CD4-positive, alpha-beta T cell treated with Interferon gamma for 1 hour (primary cell): ENCODE data around the gene ABHD15.
A peak's percentile ranks its signal among the peaks of the same experiment; 100 is the strongest.
"Not testable (repeated sequence)": the region's sequence is repeated elsewhere in the genome, so short reads cannot be mapped to it uniquely, and the experiment has no call there.

Source experiments
- DNase-seq: peaks from one replicate; pipeline ENCODE4 v3.0.0-alpha.2; 2020

Gene ABHD15

DNA sequence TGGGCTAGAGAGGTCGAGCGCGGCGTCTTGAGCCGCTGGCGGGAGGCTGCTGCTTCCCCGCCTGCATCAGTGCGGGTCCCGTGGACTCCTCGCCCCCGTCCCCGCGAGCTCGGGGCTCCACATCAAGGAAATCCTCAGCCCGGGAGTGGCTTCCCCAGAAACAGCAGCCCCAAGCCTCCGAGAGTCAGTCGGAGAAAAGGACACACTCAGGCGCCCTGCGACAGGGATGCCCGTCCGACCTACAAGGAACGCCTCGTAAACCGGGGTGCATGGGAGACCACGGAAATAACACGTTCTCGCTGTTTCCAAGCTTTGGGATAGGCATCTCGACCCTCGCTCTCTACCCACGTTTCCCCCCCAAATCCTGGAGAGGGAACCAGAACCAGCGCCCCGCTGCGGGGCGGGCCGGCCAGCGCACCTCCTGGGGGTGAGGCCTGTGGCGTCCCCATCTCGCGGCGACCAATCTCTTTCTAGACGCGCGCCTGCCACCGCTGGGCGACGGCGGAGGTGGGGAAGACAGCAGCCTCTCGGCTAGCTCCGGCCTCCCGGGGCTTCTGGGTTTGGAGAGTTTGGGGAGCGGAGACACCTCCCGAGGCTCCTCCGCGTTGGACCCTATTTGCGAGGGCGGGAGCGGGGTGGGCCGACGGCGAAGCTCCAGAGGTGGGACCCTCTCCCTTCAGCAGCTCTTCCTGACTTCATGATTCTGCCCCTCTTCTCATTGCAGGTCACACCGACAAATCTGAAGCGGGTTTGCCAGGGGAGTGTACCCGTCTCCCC, 905 bp upstream of the ABHD15 start:
- DNase-seq = peak; percentile 75

DNA sequence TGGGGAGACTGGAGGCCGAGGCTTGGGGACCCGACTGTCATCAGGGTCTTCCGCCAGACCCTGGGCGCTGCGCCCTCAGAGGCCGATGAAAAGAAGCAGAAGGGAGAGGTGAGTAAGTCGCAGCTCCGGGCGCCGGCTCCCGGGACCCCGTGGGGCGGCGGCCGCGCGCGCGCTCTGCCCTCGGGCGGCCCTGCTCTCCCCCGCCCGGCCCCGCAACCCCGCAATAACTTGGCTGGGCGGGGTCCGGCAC, 392 bp upstream of the ABHD15 start:
- no peak for DNase-seq

DNA sequence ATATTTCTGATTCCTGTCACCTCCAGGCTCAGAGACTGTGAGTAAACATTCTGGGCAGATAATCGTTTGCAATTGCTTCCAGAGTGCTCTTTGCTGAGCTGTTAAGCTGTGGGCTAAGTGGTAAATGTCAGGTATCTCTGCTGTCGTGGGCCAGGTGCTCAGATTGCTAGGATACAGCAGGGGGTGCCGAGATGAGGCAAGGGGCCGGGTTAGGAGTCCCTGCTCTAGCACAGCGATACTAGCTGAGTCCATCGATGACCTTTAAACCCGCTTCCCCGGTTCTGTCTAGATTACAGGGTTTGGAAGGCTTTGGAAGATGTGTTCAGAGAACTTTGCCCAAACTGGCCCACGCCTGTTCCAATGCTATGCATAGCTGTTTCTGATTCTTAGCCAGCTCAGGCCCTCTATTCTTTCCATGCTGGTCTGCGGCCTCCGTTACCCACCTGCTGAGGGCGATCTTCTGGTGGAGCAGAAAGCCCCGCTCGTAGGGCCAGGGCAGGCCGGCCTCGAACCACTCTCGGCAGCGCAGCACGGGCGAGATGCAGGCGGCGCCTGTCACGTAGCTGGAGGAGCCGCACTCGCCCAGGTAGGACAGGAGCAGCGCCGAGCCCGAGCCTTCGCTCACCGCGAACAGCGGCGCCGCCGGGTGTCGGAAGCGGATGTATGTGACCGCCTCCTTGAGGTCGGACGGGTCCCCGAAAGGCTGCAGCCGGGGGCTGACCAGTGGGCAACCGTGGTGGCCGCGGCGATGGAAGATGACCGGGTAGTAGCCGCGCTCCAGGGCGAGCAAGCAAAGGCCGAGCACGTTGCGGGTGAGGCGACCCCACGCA, 979 bp downstream of the ABHD15 start:
- DNase-seq = peak; percentile 53

DNA sequence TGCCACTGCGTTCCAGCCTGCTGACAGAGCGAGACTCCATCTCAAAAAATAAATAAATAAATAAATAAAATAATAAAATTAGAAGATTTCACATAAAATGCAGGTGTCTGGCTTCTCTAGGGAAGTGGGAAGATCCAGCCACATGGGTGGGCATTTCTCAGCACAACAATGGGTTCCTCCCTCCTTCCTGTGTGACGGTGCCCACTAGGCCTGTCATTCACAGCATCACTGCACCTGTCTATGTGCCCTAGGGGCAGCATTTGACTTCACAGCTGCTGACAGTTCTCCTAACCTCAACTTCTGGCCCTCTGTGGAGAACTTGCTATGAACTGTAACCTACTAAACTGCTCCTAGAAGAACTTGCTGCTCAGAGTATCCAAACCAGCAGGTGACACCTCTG, 3.0 kb downstream of the ABHD15 start:
- DNase-seq = peak; percentile 41

DNA sequence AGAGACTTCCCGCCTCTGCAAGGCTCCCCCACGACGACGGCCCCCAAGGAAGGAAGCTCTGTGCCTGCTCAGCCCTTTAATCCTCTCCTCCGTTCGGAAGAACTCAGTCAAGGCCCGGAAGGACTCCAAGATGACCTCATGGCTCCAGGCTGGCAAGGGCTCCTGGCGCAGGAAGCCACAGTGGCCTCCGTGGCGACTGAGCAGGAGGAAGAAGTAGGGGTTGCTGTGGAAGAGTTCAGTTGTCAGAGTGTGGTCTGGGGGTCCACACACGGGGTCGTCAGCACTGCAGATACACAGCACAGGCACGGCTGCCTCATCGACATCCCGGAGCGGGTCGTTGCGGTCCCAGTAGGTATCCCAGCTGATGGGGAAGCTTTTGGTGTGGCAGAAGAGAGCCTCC, 4.2 kb downstream of the ABHD15 start:
- no peak for DNase-seq

DNA sequence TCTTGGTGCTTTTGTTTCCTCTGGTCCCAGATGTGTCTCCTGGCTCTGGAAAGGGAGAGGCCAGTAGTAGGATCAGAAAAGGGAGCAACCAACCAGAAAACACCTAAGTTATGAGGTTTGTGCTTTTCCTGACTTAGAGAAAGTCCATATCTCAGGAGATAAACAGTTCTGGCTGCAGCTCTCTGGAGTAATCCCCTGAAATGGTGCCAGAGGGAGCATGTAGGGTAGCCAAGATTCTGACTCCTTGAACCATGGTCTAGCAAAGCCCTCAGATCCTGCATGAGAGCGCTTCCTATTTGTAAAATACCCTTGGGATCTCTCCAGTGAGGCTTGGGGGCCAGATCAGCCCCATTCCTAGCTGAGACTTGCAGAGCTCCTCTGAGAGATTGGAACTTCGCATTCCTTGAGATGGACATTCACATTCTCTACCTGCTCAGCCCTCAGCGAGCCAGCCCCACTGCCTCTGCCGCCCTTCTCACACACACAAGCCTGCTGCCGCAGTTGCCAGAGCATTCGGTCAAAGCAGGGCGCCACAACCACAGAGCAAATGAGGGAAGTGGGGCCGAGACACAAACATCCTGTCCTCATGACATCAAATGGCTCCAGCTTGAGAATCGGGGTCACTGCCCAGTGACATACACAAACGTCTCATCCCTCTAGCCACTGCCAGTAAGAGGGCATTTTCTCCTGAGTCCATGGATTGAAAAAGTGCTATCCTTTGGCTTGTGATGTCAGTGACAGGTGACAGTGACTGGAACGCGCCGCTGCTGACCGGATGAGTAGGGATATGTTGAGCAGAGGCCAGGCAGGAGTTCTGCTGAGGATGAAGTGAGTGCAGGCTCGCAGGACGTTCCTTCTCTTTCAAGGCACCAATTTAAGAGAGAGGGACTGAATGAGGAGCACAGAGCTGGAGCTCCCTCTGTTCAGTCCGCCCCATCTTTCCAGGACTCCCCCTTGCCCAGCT, 5.0 kb downstream of the ABHD15 start:
- DNase-seq = peak; percentile 61

DNA sequence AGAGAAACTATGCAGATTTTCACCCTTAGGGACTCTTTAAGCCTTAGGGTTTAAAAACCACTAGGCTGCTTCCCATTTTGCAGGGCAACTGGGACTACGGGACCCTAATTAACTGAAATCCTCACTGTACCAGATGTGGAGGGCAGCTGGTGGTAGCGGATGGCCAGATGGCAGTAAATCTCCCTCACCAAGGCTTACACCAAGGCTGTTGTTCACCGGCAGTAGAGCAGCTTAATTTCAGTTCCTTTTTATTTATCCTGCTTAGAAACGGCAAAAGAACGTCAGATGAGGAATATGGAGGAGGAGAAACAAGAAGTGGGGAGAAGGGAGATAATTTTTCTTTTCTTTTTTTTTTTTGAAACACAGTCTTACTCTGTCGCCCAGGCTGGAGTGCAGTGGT, 6.5 kb downstream of the ABHD15 start:
- DNase-seq = peak; percentile 18

DNA sequence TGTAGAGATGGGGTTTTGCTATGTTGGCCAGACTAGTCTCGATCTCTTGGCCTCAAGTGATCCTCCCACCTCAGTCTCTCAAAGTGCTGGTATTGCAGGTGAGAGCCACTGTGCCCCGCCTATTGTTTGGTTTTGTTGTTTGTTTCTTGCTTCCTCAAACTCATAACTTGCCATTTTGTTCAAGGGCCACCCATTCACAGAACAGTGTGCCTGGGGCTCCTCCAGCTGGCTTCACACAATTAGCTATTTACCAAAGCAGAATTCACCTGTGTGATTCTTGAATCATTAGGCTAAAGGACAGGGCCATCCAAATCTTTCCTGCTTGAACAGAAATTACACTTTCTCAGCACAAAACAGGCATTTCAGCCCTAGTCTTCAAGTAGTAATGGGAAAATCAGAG, 7.2 kb downstream of the ABHD15 start:
- DNase-seq = no peak

DNA sequence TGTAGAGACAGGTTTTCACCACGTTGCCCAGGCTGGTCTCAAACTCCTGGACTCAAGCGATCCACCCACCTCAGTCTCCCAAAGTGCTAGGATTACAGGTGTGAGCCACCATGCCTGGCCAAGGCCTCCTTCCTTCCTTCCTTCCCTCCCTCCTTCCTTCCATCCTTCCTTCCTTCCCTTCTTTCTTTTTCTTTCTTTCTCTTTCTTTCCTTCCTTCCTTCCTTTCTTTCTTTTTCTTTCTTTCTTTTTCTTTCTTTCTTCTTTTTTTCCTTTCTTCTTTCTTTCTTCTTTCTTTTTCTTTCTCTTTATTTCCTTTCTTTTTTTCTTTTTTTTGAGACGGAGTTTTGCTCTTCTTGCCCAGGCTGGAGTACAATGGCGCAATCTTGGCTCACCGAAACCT, 8.7 kb downstream of the ABHD15 start:
- not testable (repeated sequence) for DNase-seq

DNA sequence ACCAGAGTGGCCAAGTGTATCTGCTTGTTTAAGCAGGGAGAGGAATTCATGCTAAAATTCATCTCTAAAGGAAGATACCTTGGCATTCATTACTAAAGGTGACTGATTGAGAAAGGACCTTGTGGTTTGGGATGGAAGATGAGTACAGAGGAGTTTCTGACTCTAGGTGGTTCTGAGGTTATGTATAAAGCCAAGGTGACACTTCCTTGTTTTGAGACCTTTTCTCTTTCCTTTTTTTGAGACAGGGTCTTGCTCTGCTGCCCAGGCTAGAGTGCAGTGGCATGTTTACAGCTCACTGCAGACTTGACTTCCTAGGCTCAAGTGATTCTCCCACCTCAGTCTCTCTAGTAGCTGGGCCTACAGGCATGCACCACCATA, 9.1 kb downstream of the ABHD15 start:
- DNase-seq = no peak

DNA sequence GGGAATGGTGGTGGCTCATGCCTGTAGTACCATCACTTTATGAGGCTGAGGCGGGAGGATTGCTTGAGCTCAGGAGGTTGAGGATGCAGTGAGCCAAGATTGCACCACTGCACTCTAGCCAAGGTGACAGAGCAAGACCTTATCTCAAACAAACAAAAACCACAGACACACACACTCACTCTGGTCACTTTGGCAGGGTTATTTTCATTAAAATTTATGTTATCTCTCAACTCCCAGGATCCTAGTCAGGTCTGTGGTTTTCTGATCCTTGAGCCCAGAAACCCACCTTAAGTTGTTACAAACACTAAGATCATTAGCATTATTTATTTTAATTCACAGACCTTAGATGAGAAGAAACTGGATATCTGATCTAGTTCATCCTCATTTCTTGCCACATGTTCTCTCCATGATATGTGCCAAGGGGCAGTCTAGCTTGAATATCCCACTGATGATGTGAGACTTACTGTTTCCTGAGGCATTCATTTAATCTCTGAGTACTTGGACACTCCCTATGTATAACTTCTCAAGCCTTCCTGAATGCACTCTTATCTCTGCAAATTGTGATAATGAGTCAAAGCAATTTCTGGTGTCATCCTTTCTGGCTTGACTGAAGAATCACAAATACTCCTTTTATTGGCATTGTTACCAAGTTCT, 9.6 kb downstream of the ABHD15 start:
- no peak for DNase-seq

DNA sequence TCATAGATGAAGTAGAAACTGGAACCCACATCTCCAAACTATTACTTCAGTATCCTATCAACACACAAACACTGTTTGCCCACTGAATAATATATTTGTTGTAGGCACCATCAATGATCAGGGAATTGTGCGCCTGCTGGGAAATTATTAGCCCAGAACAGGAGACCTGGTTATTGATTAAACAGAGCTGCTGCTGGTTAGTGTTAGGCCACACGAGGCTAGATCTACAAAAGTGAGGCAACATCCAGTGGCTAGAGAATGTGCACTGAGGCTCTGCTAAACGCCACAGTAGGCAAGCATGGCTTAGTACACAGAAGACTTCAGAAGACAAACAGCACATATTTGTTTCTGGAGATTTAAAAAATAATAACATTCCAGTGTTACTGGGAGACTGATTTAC, 11.0 kb downstream of the ABHD15 start:
- no peak for DNase-seq

DNA sequence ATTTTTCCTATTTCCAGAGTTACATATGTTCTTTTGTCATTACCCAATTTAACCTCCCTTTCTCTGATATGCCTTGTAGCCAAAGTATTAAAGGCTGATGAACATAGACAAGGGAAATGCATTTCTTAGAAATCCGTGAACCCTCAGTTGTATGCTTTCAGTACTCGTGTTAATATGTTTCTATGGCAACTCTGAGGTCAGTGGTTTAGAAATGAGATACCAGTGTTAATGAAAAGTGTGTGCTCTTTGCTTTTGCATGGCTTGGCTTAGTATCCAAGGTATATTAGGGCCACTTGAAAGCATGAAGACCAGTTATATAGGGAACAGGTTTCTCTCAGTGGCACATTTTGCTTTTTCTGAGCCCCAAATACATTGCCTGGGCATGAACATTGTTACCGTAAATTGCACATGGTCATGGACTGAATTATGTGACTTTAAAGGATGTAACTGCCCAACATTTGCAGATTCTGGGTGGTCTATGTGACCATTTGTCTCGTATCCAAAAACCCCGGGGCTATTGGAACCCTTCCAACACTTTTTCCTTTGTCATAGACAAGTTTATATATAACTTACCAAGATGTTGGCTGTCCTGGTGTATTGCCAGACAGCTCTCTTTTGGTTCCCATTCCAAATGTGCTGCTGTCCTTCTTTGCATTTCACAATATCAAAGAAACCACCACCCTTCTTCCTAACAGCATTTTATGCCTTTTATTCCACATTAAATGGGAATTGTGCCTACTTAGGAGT, 17.5 kb downstream of the ABHD15 start:
- no peak for DNase-seq

DNA sequence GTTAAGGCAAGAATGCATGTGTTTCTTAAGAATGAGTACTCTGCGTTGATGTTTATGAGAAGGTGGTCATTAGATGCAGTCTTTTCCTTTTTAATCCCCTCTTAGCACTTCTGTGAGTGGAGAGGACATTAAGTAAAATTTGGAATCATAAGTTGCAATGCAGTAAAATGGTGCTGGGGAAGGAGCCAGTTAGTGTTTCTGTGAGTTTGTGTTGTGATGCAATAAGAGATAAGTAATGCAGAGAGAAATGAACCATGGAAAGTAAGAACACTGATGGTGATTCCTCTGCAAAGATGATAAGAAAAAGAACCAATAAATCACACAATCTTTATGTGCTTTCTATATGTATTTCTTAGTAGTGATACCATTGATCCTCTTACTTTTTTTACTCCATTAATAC, 20.0 kb downstream of the ABHD15 start:
- DNase-seq = no peak

DNA sequence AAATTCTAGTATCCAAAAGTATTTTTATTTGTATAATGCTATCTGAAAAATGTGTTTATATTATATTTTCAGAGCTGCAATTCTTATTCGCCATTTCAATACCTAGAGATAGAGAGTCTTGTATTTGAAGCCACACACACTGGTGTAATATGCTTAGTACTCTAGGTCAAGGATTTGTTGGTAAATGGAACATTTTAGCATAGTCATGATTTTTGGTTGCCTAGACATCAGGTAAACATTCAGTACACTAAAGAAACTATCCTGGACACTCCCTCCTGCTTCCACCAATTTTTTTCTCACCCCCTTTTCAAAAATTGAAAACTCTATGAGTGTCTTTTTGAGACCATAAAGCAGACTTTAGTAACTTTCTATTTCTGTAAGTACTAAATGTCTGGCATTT, 20.8 kb downstream of the ABHD15 start:
- no peak for DNase-seq

DNA sequence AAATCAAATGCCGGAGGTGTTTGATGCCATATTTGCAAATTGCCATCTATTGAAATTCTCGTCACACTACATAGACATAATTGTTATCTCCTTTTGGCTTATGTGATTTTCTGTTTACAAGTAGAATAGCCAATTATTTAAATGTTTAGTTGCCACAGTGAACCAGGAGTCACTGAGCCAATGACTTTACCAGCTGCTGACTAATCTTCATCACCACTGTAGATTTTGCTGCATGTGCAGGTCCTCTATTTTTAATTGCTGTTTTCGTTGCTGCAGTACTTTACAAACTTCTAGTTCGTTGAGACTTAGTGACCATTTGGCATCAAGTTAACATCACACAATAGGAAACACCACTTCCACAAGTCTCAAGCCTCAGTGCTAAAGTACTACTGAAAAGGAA, 22.8 kb downstream of the ABHD15 start:
- DNase-seq = no peak

DNA sequence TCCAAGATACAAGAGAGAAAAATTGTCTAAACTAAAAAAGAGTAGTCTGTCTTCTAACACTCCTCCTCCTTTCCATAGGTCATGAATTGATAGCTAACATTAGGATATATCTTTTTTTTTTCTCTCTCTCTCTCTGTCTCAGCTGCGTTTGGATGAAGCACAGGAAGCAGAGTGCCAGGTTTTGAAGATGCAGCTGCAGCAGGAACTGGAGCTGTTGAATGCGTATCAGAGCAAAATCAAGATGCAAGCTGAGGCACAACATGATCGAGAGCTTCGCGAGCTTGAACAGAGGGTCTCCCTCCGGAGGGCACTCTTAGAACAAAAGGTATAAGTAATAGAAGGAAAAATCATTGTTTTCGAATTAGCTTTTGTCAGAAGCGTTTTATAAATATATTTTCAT, 32.9 kb downstream of the ABHD15 start:
- no peak for DNase-seq

DNA sequence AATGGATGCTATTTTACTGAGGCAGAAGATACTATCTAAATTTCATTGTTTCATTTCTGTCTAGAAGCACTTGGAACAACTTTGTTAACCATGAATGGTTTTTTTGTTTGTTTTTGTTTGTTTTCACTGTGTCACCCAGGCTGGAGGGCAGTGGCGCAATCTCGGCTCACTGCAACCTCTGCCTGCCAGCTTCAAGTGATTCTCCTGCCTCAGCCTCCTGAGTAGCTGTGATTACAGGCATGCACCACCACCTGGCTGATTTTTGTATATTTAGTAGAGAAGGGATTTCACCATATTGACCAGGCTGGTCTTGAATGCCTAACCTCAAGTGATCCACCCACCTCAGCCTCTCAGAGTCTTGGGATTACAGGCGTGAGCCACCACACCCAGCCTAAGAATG, 40.5 kb downstream of the ABHD15 start:
- no peak for DNase-seq

DNA sequence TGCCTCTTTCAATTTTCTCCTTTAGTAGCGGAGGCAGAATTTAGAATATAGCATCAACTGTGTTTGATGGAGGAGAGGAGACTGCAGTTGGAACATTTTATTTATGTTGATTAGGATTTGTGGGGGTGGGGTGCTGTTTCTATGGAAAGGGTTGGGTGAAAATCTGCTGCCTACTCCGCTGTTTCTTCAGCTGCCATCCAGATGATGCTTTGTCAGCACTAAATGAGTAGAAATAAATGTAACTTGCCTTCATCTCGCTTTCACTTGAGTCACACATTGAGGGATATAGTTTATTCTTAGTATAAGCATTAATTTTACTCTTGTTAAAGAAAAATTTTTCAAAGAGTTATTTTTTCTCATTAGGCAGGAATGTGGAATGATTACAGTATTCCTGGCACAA, 42.1 kb downstream of the ABHD15 start:
- DNase-seq = no peak

DNA sequence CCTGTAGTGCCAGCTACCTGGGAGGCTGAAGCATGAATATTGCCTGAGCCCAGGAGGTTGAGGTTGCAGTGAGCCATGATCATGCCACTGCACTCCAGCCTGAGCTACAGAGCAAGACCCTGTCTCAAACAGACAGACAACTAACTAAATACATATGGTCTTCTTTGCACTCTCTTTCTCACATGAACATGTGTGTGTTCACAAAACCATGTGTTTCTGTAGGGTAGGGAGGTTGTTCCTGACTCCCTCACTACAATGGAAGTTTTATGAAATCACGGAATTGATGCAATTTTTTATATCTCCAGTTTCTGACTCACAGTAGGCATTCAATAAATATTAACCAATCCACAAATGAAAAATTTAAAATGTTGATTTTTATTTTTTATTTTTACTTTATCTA, 48.5 kb downstream of the ABHD15 start:
- no peak for DNase-seq

DNA sequence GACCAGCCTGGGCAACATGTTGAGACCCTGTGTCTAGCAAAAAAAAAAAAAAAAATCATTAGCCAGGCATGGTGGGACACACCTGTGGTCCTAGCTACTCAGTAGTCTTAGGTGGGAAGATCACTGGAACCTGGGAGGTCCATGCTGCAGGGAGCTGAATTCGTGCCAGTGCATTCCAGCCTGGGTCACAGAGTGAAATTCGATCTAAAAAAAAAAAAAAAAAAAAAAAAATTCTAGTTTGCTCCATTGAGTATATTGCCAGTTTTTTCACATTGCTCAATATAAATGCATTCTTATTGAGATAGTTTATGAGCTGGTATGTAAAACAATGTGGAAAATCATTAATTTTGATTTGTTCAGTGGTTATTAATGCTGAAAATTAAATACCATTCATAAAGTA, 52.0 kb downstream of the ABHD15 start:
- no peak for DNase-seq

DNA sequence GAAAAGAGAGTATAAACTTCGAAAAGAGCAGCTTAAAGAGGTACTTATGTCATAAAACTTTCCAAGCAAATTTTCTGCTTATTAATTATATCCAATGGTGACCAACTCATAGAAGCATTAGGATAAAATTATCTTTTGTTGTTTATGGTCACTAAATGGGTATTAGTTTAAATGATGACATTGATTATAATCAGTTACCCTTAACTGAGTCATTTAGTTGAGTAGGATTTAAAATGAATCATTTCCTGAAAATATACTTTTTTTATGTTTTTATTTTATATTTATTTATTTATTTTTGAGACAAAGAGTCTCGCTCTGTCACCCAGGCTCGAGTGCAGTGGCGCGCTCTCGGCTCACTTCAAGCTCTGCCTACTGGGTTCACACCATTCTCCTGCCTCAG, 55.9 kb downstream of the ABHD15 start:
- no peak for DNase-seq
